Left ventricle myocardium inferior (tissue), 1 donor: ENCODE results near the gene WIPF3. TPM values are rescaled to one million over a fixed set of nuclear protein-coding genes. Genes with fewer than 3 reads are reported as not detected.

Source experiments
- DNase-seq: peaks from one replicate; pipeline ENCODE4 v3.0.0-alpha.2; 2020
- H3K27ac ChIP-seq: fragments of 200-600 bp; replicated peaks from 2 replicates; pipeline ENCODE4 v1.8.0; 2021
- H3K27me3 ChIP-seq: fragments of 200-600 bp; 2 replicates; pipeline ENCODE4 v1.8.0; 2021; ENCODE audit warnings: low read depth
- H3K36me3 ChIP-seq: fragments of 200-600 bp; 2 replicates; pipeline ENCODE4 v1.8.0; 2021
- H3K4me1 ChIP-seq: fragments of 200-600 bp; 2 replicates; pipeline ENCODE4 v1.8.0; 2021
- H3K4me3 ChIP-seq: fragments of 200-600 bp; 2 replicates; pipeline ENCODE4 v1.8.0; 2021; ENCODE audit warnings: mild to moderate bottlenecking, moderate library complexity
- H3K9me3 ChIP-seq: fragments of 200-600 bp; replicated peaks from 2 replicates; pipeline ENCODE4 v1.8.0; 2021
- CTCF ChIP-seq: fragments of 200-600 bp; IDR thresholded peaks from 2 replicates; pipeline ENCODE4 v1.8.0; 2021; ENCODE audit warnings: antibody characterized with exemption, mild to moderate bottlenecking, borderline replicate concordance
- intact Hi-C: fragments of 100-400 bp; cut with micrococcal nuclease; formaldehyde crosslinking; loops from one replicate; pipeline ENCODE4 v1.11.0; 2022
- total RNA-seq: library from RNA; stranded (reverse); fragmentation: NEBNext Ultra II Directional; extraction: Animal tissue kit (Norgen Biotek cat#: 25700); gene quantifications from one replicate; pipeline ENCODE4 v1.2.1, GENCODE V29; 2021
- donor health status: DM: no; HTN: yes; CAD: no; lungs with severe emphysema.

Gene WIPF3
- total RNA-seq, 1 donor from 2014 or later: 8.0 TPM

DNA sequence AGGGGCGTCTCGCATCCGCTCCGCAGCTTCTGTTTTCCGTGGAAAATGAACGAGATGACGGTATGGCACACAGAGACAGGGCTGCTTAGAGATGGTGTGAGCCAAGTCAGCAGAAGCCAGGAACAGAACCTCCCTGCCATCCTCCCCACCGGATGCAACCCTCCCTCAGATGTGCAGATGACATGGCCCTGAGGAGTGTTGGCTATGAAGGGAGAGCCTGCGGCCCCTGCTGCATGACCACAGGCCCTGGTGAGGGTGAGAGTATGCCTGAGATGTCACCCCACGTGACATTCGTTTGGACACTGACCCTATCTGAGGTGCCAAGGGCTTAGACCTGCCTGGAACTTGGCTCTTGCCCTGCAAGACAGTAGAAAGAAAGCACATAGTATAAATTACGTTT is 29.4 kb downstream of the WIPF3 start:
- intact Hi-C loops: no loop called here

GRCh38 chr7:29839302-29839701 is 33.0 kb downstream of the WIPF3 start:
- Histone ChIP-seq H3K9me3 (no peaks in the 10 kb centered on the region), H3K27ac (no peak overlapping the region), H3K27me3 (no peaks in the 10 kb centered on the region), H3K4me3 (no peak overlapping the region), H3K36me3 (no peaks in the 10 kb centered on the region), H3K4me1 (no peaks in the 10 kb centered on the region)
- intact Hi-C loops: no loop called here
- TF ChIP-seq CTCF: no peak
- DNase-seq: peak; percentile 64

More for the DNA sequence above, 29.4 kb downstream of the WIPF3 start:
- Histone ChIP-seq H3K4me3 (no peak overlapping the region), H3K27ac (no peak overlapping the region), H3K27me3 (no peaks in the 10 kb centered on the region), H3K4me1 (no peaks in the 10 kb centered on the region), H3K36me3 (no peaks in the 10 kb centered on the region), H3K9me3 (peaks cover 6% of the 10 kb centered on the region)
- DNase-seq: no peak
- TF ChIP-seq CTCF: no peak

- no peaks in the 10 kb centered on the region for H3K27me3 ChIP-seq
- no peak overlapping the region for H3K4me3 ChIP-seq
- no peaks in the 10 kb centered on the region for H3K9me3 ChIP-seq
- H3K4me1 ChIP-seq: no peaks in the 10 kb centered on the region
- intact Hi-C loops: no loop called here
- TF ChIP-seq CTCF: no peak
- no peak for DNase-seq
- H3K27ac ChIP-seq: no peak overlapping the region
- no peaks in the 10 kb centered on the region for H3K36me3 ChIP-seq
Observed at GRCh38 chr7:29839921-29840320, 33.6 kb downstream of the WIPF3 start.

GRCh38 chr7:29840701-29841100 is 34.4 kb downstream of the WIPF3 start:
- intact Hi-C loops: no loop called here
- Histone ChIP-seq H3K27ac (no peak overlapping the region), H3K4me1 (no peaks in the 10 kb centered on the region), H3K4me3 (no peak overlapping the region), H3K9me3 (no peaks in the 10 kb centered on the region), H3K36me3 (no peaks in the 10 kb centered on the region), H3K27me3 (no peaks in the 10 kb centered on the region)
- no peak for TF ChIP-seq CTCF
- DNase-seq: no peak

DNA sequence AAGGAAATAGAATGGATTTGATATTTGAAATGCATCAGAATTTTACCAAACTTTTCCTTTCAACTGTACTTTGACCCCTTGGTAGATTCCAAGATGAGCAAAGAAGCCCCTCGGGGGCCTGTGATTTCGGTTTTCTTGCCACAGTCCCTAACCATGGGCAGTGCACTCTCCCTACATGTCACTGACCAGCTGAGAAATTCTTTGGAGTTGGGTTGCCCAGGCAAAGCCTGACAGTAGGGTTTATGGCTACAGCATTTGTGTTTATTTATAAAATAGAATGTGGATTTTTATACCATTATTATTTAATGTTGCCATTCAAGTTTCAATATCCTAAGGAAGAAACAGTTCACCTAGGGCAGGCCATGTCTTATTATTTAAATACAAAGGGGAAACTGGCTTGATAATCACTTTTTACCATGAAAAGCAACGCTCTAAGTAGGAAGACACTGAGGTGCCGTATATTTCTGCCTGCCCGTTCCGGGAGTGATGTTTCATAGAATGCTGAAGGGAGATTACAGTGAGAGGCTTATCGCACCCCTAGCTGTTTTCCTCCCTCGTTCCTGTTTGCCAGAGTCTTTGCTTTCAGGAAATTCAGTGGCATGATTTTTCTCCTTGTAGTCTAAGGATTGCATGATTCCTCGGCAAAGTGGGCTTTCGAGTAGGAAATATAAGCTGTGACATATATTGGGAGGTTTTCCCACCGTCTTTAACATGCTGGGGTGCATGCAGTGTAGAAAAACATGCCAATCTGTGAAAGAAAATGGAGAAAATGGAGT is 35.8 kb downstream of the WIPF3 start:
- Histone ChIP-seq H3K4me1 (no peaks in the 10 kb centered on the region), H3K9me3 (no peaks in the 10 kb centered on the region), H3K4me3 (no peak overlapping the region), H3K36me3 (no peaks in the 10 kb centered on the region), H3K27me3 (no peaks in the 10 kb centered on the region), H3K27ac (no peak overlapping the region)
- intact Hi-C loops: no loop called here
- no peak for TF ChIP-seq CTCF
- no peak for DNase-seq
